Motor neuron (in vitro differentiated cells): ENCODE measurements around the gene ATXN7L1. TPM values are rescaled to one million over a fixed set of nuclear protein-coding genes. Genes with fewer than 3 reads are reported as not detected.
"Not testable (repeated sequence)": the region's sequence is repeated elsewhere in the genome, so short reads cannot be mapped to it uniquely, and the experiment has no call there.

ENCODE experiments used
- ATAC-seq, 8 experiments: fragments of 200-7000 bp; cut with Tn5 transposase; replicated peaks in 6 of 8; 2 replicates each; pipeline ENCODE4 v1.8.0; 2021; ENCODE audit warnings: mild to moderate bottlenecking in 8 of 8, moderate library complexity in 8 of 8
- H3K27ac ChIP-seq, 2 donors: fragments of 250-450 bp; sonication (Bioruptor Pico); 2 replicates each; pipeline ENCODE4 v1.9.0; 2021; ENCODE audit warnings: antibody characterized with exemption in 2 of 2, mild to moderate bottlenecking in 2 of 2, moderate library complexity in 1 of 2
- H3K4me1 ChIP-seq, 2 donors: fragments of 250-450 bp; sonication (Bioruptor Pico); replicated peaks in 1 of 2; 2 replicates each; pipeline ENCODE4 v1.6.1; 2021; ENCODE audit warnings: antibody characterized with exemption in 2 of 2, mild to moderate bottlenecking in 2 of 2, moderate library complexity in 1 of 2
- H3K4me3 ChIP-seq, 5 donors: fragments of 250-450 bp; sonication (Bioruptor Pico); 2 replicates each; pipeline ENCODE4 v1.9.0; 2021; ENCODE audit warnings: antibody characterized with exemption in 5 of 5, mild to moderate bottlenecking in 5 of 5, moderate library complexity in 4 of 5
- WGBS, 10 experiments: fragments of 450-650 bp; shearing (Covaris generic); methylation state at CpG; one replicate each; pipeline ENCODE4 v1.0.0; 2022; 5-methylcytosine and 5-hydroxymethylcytosine counted together
- in situ Hi-C, 9 experiments: fragments of 400-800 bp; cut with MboI; loops; one replicate each; pipeline ENCODE4 v1.15.0; 2021; ENCODE audit warnings: low sequenced_read_pairs in 9 of 9, low pct_unique_long_range_greater_than_20kb in 2 of 9; ENCODE audit not compliant: unreplicated experiment in 9 of 9
- total RNA-seq, 8 experiments: library from RNA; unstranded; fragments of 300-600 nt; gene quantifications; 2 replicates each; pipeline versions ENCODE4 v1.2.3 to v1.2.4, GENCODE V29; 2022

The ATXN7L1 gene
- total RNA-seq, 8 experiments from 2014 or later = 6.5 to 23.7 (median 10.6) TPM

DNA sequence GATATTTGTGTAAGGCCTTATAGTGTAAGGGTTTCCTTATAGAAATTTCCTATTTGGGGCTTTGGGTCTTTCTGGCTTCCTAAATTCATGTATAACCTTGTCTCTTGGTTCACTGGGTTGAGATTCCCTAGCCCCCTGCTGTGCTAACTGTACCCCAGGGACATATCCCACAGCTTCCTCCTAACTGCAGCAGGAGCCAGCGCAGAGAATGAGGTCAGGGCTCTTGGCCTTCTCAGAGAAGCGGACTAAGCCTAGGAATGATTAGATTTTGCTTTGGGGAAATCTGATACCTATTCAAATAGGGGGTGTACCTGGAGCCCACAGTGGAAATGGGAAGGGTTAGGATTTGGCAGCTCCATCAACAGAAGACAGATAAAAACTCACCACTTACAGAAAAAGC lies 157.0 kb downstream of the ATXN7L1 start:
- ATAC-seq = peak in 4 of 8 experiments; percentile 49 to 68 (median 58)
- 20 to 100% (median 92%) methylated on average over 1 to 2 of the region's 2 CpGs; no CpG with 5 or more reads in 4 of the 10 experiments for WGBS, 10 experiments
- H3K27ac ChIP-seq = peak overlapping the region in 1 of 2 donors; percentile 25

DNA sequence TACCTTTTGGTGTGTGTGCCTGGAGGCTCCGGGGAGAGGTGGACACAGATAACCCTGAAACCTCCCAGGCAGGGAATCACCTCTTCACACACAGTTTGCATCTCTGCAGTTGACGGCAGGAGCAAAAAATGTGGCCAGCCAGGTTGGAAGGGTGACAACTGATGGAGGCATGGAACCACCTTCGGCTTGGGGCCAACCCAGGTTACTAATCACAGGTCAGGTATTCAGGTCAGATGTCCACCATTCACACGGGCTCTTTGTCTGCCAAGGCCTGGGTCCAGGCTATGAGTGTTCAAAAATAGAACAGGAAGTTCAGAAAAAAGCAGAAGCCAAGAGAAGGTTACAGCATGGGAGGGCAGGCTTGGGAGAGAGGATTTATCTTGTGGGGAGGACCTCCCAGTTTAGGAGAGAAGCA lies 157.9 kb downstream of the ATXN7L1 start:
- in situ Hi-C loops = no loop called here
- no peak for ATAC-seq
- H3K27ac ChIP-seq = no peak overlapping the region
- WGBS, 10 experiments = 51 to 100% (median 77%) methylated on average over 1 to 3 of the region's 4 CpGs; no CpG with 5 or more reads in 6 of the 10 experiments
- no peak overlapping the region for H3K4me3 ChIP-seq
- H3K4me1 ChIP-seq = peaks cover 16 to 30% of the 10 kb centered on the region in 2 donors

More for the DNA sequence above, 157.0 kb downstream of the ATXN7L1 start:
- H3K4me1 ChIP-seq = peaks cover 20 to 37% of the 10 kb centered on the region in 2 donors
- in situ Hi-C loops = no loop called here
- no peak overlapping the region for H3K4me3 ChIP-seq

DNA sequence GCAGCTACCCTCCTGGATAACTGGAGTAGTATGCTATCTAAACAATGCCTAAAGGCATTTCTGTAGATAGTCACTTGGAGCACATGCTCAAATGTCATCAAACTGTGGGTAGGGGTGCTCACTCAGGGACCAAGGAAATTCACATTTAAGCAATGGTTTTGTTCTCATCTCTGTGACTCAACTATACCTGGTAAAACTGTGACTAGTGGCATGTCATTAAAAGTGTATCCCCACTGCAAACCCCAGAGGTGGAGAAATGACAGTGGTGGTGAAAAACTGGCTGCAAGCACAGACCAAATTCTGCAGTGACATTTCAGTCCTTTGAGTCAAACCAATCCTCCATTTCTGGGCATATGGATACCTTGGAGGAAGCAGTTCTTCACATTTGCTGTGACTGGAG lies 160.9 kb downstream of the ATXN7L1 start:
- Histone ChIP-seq H3K4me3 (no peak overlapping the region), H3K27ac (no peak overlapping the region), H3K4me1 (peaks cover 15 to 16% of the 10 kb centered on the region in 2 donors)
- no peak for ATAC-seq
- in situ Hi-C loops = no loop called here

DNA sequence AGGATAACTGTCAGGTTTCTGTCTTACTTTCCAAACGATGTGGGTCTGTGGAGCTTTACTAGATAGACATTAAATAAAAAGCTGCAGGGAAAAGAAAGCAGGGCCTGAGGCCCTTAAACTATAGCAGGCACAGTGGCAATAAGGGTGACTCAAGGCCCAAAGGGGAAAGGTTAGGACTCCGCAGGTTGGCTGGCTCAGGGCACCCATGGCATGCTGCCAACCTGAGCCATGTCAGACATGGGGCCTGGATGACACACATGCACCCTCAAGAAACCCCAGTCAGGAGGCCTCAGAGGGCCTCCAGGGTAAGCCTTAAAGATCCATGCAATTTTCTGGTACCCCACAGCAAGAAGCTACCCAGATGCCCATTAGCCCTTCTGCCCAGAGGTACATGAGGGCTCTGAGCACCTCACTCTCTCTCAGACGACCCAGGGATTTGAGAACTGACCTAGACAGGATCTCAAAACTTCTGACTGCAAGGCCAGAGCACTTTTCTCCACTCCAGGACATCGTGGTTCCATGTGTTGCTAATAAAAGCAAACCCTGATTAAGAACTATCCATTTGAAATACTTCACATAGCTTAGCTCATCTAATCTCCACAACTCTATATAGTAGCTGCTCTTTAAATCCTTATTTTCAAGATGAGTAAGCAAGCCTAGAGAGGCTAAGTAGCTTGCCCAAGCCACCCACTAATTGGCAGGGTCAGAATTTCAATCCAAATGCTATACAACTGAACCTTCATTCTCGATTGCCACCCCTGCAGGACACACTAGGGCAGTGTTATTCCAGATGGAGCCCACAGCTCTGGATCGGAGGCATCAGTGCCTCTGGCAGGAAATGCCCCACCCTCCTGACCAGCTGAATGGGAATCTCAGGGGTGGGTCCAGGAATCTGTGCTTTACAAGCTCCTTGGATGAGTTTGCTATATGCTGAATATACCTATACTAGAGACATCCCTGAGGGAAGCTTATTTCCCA lies 162.6 kb downstream of the ATXN7L1 start:
- WGBS, 10 experiments = 40 to 100% (median 70%) methylated on average over 1 to 6 of the region's 6 CpGs; no CpG with 5 or more reads in 3 of the 10 experiments
- ATAC-seq = peak in 3 of 8 experiments; percentile 96 to 99 (median 98)
- no peak overlapping the region for H3K27ac ChIP-seq
- no peak overlapping the region for H3K4me3 ChIP-seq
- H3K4me1 ChIP-seq = peaks cover 2% of the 10 kb centered on the region in 2 donors
- in situ Hi-C loops = no loop called here

DNA sequence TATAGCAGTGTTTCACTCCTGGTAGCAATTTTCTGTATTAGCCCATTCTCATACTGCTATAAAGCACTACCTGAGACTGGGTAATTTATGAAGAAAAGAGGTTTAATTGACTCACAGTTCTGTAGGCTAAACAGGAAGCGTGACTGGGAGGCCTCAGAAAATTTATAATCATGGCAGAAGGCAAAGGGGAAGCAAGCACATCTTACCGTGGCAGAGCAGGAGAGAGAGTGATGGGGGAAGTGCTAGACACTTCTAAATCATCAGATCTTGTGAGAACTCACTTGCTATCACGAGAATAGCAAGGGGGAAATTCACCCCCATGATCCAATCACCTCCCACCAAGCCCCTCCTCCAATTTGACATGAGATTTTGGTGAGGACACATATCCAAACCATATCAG lies 163.5 kb downstream of the ATXN7L1 start:
- no peak for ATAC-seq
- Histone ChIP-seq H3K27ac (no peak overlapping the region), H3K4me3 (no peak overlapping the region), H3K4me1 (no peaks in the 10 kb centered on the region)
- 80 to 100% (median 92%) methylated on average over 1 to 3 of the region's 3 CpGs; no CpG with 5 or more reads in 5 of the 10 experiments for whole genome bisulfite sequencing, 10 experiments
- in situ Hi-C loops = no loop called here

DNA sequence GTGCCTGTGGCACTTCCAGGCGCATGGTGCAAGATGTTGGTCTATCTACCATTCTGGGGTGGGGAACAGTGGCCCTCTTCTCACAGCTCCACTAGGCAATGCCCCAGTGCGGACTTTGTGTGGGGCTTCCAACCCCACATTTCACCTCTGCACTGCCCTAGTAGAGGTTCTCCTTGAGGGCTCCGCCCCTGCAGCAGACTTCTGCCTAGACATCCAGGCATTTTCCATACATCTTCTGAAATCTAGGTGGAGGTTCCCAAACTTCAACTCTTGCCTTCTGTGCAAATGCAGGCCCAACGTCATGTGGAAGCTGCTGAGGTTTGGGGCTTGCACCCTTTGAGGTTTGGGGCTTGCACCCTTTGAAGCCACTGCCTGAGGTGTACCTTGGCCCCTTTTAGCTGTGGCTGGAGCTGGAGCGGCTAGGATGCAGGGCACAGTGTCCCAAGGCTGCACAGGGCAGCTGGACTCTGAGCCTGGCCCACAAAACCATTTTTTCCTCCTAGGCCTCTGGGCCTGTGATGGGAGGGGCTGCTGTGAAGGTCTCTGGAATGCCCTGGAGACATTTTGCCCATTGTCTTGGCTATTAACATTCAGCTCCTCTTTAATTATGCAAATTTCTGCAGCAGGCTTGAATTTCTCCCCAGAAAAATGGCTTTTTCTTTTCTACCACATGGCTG lies 164.5 kb downstream of the ATXN7L1 start:
- Histone ChIP-seq H3K4me3 (no peak overlapping the region), H3K27ac (no peak overlapping the region), H3K4me1 (no peaks in the 10 kb centered on the region)
- in situ Hi-C loops = no loop called here
- no peak for ATAC-seq
- 58 to 100% (median 80%) methylated on average over 1 to 2 of the region's 5 CpGs; no CpG with 5 or more reads in 4 of the 10 experiments for WGBS, 10 experiments

DNA sequence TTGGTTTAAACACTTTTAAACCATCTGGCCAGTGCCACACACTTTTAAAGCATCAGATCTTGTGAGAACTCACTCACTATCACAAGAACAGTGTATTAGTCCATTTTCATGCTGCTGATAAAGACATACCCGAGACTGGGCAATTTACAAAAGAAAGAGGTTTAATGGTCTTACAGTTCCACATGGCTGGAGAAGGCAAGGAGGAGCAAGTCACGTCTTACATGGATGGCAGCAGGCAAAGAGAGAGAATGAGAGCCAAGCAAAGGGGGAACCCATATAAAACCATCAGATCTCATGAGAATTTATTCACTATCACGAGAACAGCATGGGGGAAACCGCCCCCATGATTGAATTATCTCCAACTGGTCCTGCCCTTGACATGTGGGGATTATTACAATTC lies 165.7 kb downstream of the ATXN7L1 start:
- H3K4me1 ChIP-seq, in situ Hi-C loops, H3K4me3 ChIP-seq, H3K27ac ChIP-seq, ATAC-seq: not testable (repeated sequence)
- 90 to 100% (median 100%) methylated on average over 2 to 3 of the region's 4 CpGs; no CpG with 5 or more reads in 6 of the 10 experiments for WGBS, 10 experiments

DNA sequence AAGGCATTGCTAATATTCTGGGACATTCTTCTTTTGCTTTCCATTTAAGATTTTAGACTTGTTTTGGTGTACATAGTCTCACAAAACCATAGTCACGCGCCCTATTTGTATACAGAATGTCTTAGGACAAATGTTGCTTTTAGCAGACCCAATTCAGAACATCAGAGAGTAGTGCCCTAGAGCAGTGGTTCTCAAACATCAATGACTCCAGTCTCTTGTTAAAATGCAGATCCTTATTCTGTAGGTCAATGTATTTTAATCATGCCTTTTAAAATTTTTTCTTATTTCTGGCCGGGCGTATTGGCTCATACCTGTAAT lies 167.7 kb downstream of the ATXN7L1 start:
- no peak for ATAC-seq
- WGBS, 10 experiments = 82 to 100% (median 100%) methylated on average over 2 to 4 of the region's 4 CpGs; no CpG with 5 or more reads in 1 of the 10 experiments

DNA sequence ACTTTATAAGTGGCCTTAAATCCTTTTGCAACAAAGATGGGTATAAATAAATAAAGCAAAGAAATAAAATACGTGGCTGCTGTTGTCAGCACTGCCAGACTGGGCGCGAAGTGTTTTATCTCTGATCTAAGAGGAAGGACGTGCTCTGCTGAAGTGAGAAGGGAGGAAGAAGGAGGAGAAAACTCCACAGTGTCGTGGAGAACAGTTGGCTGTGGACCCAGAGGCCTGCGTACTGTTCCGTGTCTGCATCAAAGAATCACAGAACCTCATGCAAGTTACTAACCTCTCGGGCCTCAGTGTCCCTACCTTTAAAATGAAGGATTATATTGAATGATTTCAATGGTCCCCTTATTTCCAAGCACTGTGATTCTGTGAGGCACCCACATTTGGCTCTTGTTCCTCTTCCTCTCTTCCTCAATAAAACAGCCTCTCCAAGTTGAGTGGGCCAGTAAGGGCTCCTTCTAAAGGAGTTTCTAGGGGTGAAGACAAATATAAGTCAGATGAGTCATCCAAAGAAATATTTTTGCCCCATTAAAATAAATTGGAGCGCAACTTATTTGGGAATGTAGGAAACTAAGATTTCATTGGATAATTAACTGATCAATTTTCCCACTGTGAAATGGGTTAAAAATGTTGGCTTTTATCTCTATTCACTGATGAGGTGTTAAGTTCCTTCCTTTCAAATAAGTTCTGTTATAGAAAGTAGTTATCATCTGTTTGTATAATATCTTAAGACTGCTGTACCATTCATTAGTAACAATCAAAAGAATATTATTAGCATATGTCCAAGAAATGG lies 168.2 kb downstream of the ATXN7L1 start:
- no peak for ATAC-seq
- Histone ChIP-seq H3K27ac (no peak overlapping the region), H3K4me1 (no peaks in the 10 kb centered on the region), H3K4me3 (no peak overlapping the region)
- 83 to 100% (median 95%) methylated on average over 1 to 9 of the region's 9 CpGs for WGBS, 10 experiments
- in situ Hi-C loops = no loop called here

More for the DNA sequence above, 167.7 kb downstream of the ATXN7L1 start:
- in situ Hi-C loops = no loop called here
- Histone ChIP-seq H3K27ac (no peak overlapping the region), H3K4me1 (no peaks in the 10 kb centered on the region), H3K4me3 (no peak overlapping the region)

DNA sequence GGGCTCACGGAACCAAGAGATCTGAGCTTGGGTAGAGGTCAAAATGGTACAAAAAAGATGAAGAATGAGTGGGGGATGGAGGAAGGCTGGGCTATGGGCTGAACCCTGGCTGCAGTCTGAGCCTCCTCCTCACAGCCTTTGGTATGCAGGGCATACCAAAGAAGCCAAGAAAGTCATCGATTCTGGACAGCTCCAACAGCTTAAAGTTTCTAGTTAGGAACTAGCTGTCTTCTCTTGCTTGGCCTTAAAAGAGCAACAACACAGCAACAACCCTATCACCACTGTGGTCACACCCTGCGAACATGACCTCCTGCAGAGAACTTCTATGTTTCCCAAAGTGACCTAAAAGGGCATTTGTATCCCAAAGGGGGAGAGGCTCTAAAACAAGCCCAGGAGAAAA lies 169.0 kb downstream of the ATXN7L1 start:
- no peaks in the 10 kb centered on the region for H3K4me1 ChIP-seq
- H3K4me3 ChIP-seq = no peak overlapping the region
- WGBS, 10 experiments = 60 to 100% (median 100%) methylated on average over 1 to 3 of the region's 3 CpGs; no CpG with 5 or more reads in 3 of the 10 experiments
- in situ Hi-C loops = no loop called here
- no peak overlapping the region for H3K27ac ChIP-seq
- ATAC-seq = peak in 2 of 8 experiments; percentile 51 to 60

DNA sequence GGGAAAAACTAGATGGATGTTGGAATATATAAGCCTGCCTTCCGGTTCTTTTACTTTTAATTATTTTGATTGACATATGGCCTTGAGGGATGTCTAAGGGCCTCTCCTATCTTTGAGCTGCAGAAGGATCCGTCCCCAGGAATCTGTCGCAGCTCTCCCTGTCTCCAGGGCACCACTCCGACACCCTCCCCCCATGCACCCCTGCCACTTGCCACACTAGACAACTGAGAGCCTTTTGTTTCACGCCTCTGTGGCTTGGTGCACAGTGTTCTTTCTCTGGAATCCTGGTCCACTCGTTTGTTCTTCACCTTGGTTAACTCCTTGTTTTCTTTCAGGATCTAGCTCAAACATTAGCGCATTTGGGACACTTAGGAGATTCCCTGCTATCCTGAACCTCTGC lies 171.0 kb downstream of the ATXN7L1 start:
- Histone ChIP-seq H3K27ac (no peak overlapping the region), H3K4me1 (no peaks in the 10 kb centered on the region), H3K4me3 (no peak overlapping the region)
- no peak for ATAC-seq
- 71 to 100% (median 90%) methylated on average over 1 to 7 of the region's 7 CpGs for WGBS, 10 experiments
- in situ Hi-C loops = no loop called here

DNA sequence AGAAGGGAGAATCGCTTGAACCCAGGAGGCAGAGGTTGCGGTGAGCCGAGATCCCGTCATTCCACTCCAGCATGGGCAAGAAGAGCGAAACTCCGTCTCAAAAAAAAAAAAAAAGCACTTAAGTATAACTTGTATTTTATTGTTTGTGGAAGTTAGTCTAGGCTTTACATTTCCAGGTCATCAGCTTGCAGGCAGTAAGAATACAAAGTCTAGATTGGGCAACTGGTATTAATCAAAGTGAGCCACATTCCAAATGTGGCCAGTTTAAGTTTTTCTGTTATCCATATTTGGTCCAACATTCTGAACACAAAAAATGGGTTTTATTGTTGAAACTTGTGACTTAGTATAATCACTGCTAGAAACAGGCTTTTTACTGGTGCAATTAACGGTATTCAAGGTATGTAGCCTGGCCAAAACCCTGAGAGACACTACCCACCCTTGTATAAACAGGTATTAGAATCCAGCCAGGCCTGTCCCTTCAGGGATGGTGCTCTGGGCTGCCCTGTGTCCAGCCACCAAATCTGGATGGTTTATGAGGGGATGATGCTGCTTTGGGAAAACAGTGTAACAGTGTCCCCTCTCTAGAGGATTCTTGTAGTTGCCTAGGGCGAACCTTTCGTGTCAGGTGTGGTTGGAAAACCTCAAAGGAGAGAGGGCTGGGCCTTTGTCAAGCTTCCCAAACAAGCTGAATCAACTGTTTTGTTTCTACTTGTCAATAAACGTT lies 173.0 kb downstream of the ATXN7L1 start:
- H3K4me1 ChIP-seq = no peaks in the 10 kb centered on the region
- no peak for ATAC-seq
- in situ Hi-C loops = no loop called here
- no peak overlapping the region for H3K4me3 ChIP-seq
- WGBS, 10 experiments = 52 to 100% (median 93%) methylated on average over 1 to 10 of the region's 10 CpGs; no CpG with 5 or more reads in 1 of the 10 experiments
- no peak overlapping the region for H3K27ac ChIP-seq
